Activated CD4-positive, alpha-beta T cell treated with anti-CD3 and anti-CD28 coated beads for 36 hours (primary cell): ENCODE results near the gene ACOXL. TPM values are rescaled to one million over a fixed set of nuclear protein-coding genes. Genes with fewer than 3 reads are reported as not detected.
A peak's percentile ranks its signal among the peaks of the same experiment; 100 is the strongest.

Source experiments
- ATAC-seq: fragments of 200-7000 bp; cut with Tn5 transposase; one replicate; pipeline ENCODE4 v1.10.0; 2021; ENCODE audit warnings: mild to moderate bottlenecking, moderate library complexity
- CTCF ChIA-PET: fragments of 350-600 bp; sonication (Branson Sonifier 250); formaldehyde crosslinking; loops from one replicate; lab custom pipeline; 2021; ENCODE audit warnings: antibody characterized with exemption; lab: Charles Lee
- POLR2A ChIA-PET: fragments of 350-600 bp; sonication (Branson Sonifier 250); formaldehyde crosslinking; loops from one replicate; lab custom pipeline; 2021; ENCODE audit warnings: antibody characterized with exemption, inconsistent platforms; lab: Charles Lee
- DNase-seq: peaks from one replicate; pipeline ENCODE4 v3.0.0-alpha.2; 2020
- H3K27ac Mint-ChIP-seq: one replicate; pipeline ENCODE4 v1.8.0; 2021; ENCODE audit warnings: mixed read lengths
- H3K27me3 Mint-ChIP-seq: one replicate; pipeline ENCODE4 v1.8.0; 2021; ENCODE audit warnings: mixed read lengths
- H3K36me3 Mint-ChIP-seq: one replicate; pipeline ENCODE4 v1.8.0; 2021; ENCODE audit warnings: low read depth, mixed read lengths
- H3K4me1 Mint-ChIP-seq: one replicate; pipeline ENCODE4 v1.8.0; 2021; ENCODE audit warnings: mixed read lengths
- H3K4me3 Mint-ChIP-seq: one replicate; pipeline ENCODE4 v1.8.0; 2021; ENCODE audit warnings: mild to moderate bottlenecking, moderate library complexity, mixed read lengths
- H3K9me3 Mint-ChIP-seq: one replicate; pipeline ENCODE4 v1.8.0; 2021; ENCODE audit warnings: low read depth, mixed read lengths
- intact Hi-C, 2 experiments: fragments of 100-400 bp; cut with DNase I in 1 of 2; cut with micrococcal nuclease in 1 of 2; formaldehyde crosslinking; loops; one replicate each; pipeline versions ENCODE4 v1.14.2 to v1.15.1; 2022 to 2024; cut with DNase I, micrococcal nuclease
- total RNA-seq, 2 experiments: library from RNA; stranded (reverse); gene quantifications; one replicate each; pipeline ENCODE4 v1.2.3, GENCODE V29; 2021

The ACOXL gene
- total RNA-seq, 2 experiments from 2014 or later, result 0.23 TPM; not detected in 1

DNA sequence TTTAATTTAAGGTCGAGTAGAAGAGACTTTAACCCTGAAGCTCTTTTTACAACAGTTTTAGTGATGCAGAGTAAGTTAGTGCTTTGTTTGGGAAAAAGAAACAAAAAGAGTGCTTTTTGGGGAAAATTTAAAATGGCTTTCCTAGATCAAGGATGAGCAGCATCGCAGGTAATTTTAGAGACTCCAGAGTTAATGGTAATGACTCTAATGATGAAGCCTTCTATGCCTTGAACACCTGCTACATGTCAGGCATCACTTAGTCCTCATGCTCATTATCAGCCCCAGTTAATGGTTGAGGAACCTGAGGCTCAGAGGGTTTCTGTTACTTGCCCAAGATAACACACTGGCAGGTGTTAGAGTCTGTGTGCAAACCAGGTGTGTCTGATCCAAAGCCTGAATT is 167.8 kb downstream of the ACOXL start:
- CTCF ChIA-PET, result no interaction called here
- POLR2A ChIA-PET, result no interaction called here

GRCh38 chr2:110903548-110903947 is 171.2 kb downstream of the ACOXL start:
- Mint-ChIP-seq H3K27me3 (peaks cover 12% of the 10 kb centered on the region), H3K36me3 (no peaks in the 10 kb centered on the region), H3K4me3 (no peak overlapping the region), H3K4me1 (peaks cover 4% of the 10 kb centered on the region), H3K27ac (no peak overlapping the region), H3K9me3 (no peaks in the 10 kb centered on the region)
- ATAC-seq (no peak), DNase-seq (no peak)
- intact Hi-C loops, result no loop called here
- ChIA-PET CTCF (interaction anchor here (0.9 to 1.1 kb wide), 3 partner anchors 9 to 213 kb away, joined by 3 read pairs; no protein-coding TSS in a partner anchor), POLR2A (no interaction called here)

More for the DNA sequence above, 167.8 kb downstream of the ACOXL start:
- H3K4me1 Mint-ChIP-seq, result peaks cover 4% of the 10 kb centered on the region
- no peak for DNase-seq
- H3K27ac Mint-ChIP-seq, result no peak overlapping the region
- H3K9me3 Mint-ChIP-seq, result peaks cover 6% of the 10 kb centered on the region
- peaks cover 23% of the 10 kb centered on the region for H3K27me3 Mint-ChIP-seq
- ATAC-seq, result no peak
- no peaks in the 10 kb centered on the region for H3K36me3 Mint-ChIP-seq
- intact Hi-C loops, result no loop called here
- no peak overlapping the region for H3K4me3 Mint-ChIP-seq

DNA sequence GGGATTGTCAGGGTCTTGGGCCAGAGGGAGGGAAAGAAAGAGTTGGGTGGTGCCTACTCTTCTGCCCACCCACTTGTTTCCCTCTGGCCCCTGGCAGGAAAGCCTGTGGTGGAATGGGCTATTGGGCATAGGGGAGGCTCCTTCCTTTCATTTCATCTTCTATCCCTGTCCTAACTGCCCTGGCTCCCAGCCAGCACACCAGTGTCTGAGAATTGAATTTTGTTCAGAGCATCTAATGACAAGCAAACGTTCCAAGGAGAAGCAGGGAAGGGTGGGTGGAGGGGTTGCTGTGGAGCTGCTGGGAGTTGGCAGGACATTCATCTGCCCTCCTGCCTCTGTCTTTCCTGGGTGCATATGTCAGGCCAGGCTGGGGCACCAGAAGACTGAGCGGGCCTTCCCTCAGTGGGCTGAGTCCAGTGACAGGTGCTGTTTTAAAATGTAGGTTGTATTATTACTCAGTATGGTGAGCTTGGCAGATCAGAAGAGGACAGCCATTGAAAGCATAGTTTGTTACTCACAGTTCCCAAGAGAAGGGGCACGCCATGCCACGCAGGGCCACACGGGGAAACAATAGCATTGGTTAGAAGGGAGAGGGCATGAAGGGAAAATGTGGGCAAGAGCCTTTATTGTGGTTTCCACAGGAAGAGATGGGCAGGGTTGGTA is 171.9 kb downstream of the ACOXL start:
- CTCF ChIA-PET, result interaction anchor here (0.7 to 1.1 kb wide), 2 partner anchors 92 to 1897 kb away, joined by 3 to 4 read pairs; no protein-coding TSS in a partner anchor
- H3K27me3 Mint-ChIP-seq, result peaks cover 8% of the 10 kb centered on the region
- peaks cover 4% of the 10 kb centered on the region for H3K4me1 Mint-ChIP-seq
- no peak overlapping the region for H3K27ac Mint-ChIP-seq
- POLR2A ChIA-PET, result no interaction called here
- intact Hi-C loops, result no loop called here
- H3K9me3 Mint-ChIP-seq, result no peaks in the 10 kb centered on the region
- H3K4me3 Mint-ChIP-seq, result no peak overlapping the region
- no peak for ATAC-seq
- DNase-seq, result peak; percentile 10
- H3K36me3 Mint-ChIP-seq, result no peaks in the 10 kb centered on the region

DNA sequence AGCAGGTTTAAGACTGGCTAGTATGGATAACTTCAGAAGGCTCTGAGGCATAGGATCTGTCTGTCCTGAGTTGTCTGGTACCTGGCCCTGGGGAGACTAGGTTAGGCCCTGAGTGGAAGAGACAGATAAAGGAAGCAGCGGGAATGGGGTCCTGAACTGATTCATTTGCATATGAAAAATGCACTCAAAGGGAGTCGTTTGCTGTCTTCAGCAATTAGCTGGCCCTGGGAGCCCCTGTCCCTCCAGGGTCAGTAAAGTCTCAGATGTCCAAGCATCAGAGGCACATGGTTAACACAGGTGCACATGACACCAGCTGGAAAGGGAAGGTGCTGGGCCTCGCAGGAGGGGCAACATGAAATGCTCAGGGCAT is 172.4 kb downstream of the ACOXL start:
- H3K36me3 Mint-ChIP-seq, result no peaks in the 10 kb centered on the region
- no peak overlapping the region for H3K27ac Mint-ChIP-seq
- DNase-seq, result no peak
- ATAC-seq, result no peak
- no peak overlapping the region for H3K4me3 Mint-ChIP-seq
- intact Hi-C loops, result no loop called here
- H3K4me1 Mint-ChIP-seq, result peaks cover 4% of the 10 kb centered on the region
- H3K9me3 Mint-ChIP-seq, result no peaks in the 10 kb centered on the region
- peaks cover 6% of the 10 kb centered on the region for H3K27me3 Mint-ChIP-seq
- ChIA-PET CTCF (interaction anchor here (0.7 to 1.1 kb wide), 2 partner anchors 93 to 1897 kb away, joined by 3 to 4 read pairs; no protein-coding TSS in a partner anchor), POLR2A (no interaction called here)

- Mint-ChIP-seq H3K27ac (no peak overlapping the region), H3K27me3 (peaks cover 6% of the 10 kb centered on the region), H3K4me1 (peaks cover 4% of the 10 kb centered on the region), H3K4me3 (no peak overlapping the region), H3K9me3 (no peaks in the 10 kb centered on the region), H3K36me3 (no peaks in the 10 kb centered on the region)
- POLR2A ChIA-PET, result no interaction called here
- CTCF ChIA-PET, result interaction anchor here (0.7 kb wide), 1 partner anchor 1896 kb away, joined by 4 read pairs; no protein-coding TSS in a partner anchor
- intact Hi-C loops, result no loop called here
- no peak for ATAC-seq
- DNase-seq, result no peak
Observed at GRCh38 chr2:110905217-110905616, 172.8 kb downstream of the ACOXL start.

GRCh38 chr2:110906613-110907298 is 174.4 kb downstream of the ACOXL start:
- POLR2A ChIA-PET, result no interaction called here
- H3K27me3 Mint-ChIP-seq, result peaks cover 13% of the 10 kb centered on the region

GRCh38 chr2:110909501-110909900 is 177.1 kb downstream of the ACOXL start:
- ChIA-PET CTCF (interaction anchor here (1.0 kb wide), 1 partner anchor 153 kb away, joined by 4 read pairs; no protein-coding TSS in a partner anchor), POLR2A (no interaction called here)
- intact Hi-C loops, result no loop called here
- DNase-seq (no peak), ATAC-seq (no peak)
- no peak overlapping the region for H3K27ac Mint-ChIP-seq
- H3K27me3 Mint-ChIP-seq, result peaks cover 22% of the 10 kb centered on the region
- peaks cover 1% of the 10 kb centered on the region for H3K36me3 Mint-ChIP-seq
- peaks cover 18% of the 10 kb centered on the region for H3K9me3 Mint-ChIP-seq
- H3K4me3 Mint-ChIP-seq, result no peak overlapping the region
- peaks cover 2% of the 10 kb centered on the region for H3K4me1 Mint-ChIP-seq

More at GRCh38 chr2:110906613-110907298, 174.4 kb downstream of the ACOXL start:
- Mint-ChIP-seq H3K27ac (no peak overlapping the region), H3K4me3 (no peak overlapping the region), H3K36me3 (no peaks in the 10 kb centered on the region), H3K9me3 (peaks cover 9% of the 10 kb centered on the region), H3K4me1 (peaks cover 4% of the 10 kb centered on the region)
- intact Hi-C loops, result no loop called here
- CTCF ChIA-PET, result no interaction called here
- ATAC-seq (no peak), DNase-seq (no peak)

- peaks cover 1% of the 10 kb centered on the region for H3K36me3 Mint-ChIP-seq
- no peaks in the 10 kb centered on the region for H3K4me1 Mint-ChIP-seq
- CTCF ChIA-PET, result no interaction called here
- ATAC-seq (no peak), DNase-seq (no peak)
- H3K27me3 Mint-ChIP-seq, result peaks cover 21% of the 10 kb centered on the region
- no peak overlapping the region for H3K4me3 Mint-ChIP-seq
- POLR2A ChIA-PET, result no interaction called here
- no peak overlapping the region for H3K27ac Mint-ChIP-seq
- intact Hi-C loops, result no loop called here
- peaks cover 18% of the 10 kb centered on the region for H3K9me3 Mint-ChIP-seq
Observed at GRCh38 chr2:110910423-110910822, 178.1 kb downstream of the ACOXL start.

DNA sequence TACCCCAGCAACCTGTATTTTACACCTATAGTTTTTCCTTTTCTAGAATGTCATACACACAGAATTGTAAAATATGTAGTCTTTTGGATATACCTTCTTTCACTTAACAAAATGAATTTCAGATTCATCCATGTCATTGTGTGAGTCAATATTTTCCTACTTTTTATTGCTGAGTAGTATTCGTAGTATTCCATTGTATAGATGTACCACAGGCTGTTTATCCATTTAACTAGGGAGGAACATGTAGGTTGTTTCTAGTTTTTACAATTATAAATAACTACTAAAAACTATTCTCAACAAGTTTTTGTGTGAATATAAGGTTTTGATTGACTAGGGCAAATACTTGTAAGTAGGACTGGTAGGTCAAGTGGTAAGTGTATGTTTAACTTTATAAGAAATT is 187.4 kb downstream of the ACOXL start:
- intact Hi-C loops, result no loop called here
- Mint-ChIP-seq H3K4me3 (no peak overlapping the region), H3K27me3 (peaks cover 22% of the 10 kb centered on the region), H3K9me3 (peaks cover 3% of the 10 kb centered on the region), H3K4me1 (no peaks in the 10 kb centered on the region), H3K36me3 (no peaks in the 10 kb centered on the region), H3K27ac (no peak overlapping the region)
- DNase-seq, result no peak
- ChIA-PET CTCF (no interaction called here), POLR2A (no interaction called here)
- no peak for ATAC-seq

DNA sequence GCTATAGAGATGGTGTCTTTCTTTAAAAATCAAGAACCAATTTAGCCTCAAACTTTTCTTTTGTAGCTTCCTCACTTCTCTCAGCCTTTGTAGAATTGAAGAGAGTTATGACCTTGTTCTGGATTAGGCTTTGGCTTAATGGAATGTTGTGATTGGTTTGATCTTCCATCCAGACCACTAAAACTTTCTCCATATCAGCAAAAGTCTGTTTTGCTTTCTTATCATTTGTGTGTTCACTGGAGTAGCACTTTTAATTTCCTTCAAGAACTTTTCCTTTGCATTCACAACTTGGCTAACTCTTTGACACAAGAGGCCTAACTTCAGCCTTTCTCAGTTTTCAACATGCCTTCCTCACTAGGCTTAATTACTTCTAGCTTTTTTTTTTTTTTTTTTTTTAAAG is 193.1 kb downstream of the ACOXL start:
- ATAC-seq, result no peak
- H3K27ac Mint-ChIP-seq, result no peak overlapping the region
- no peak for DNase-seq
- peaks cover 9% of the 10 kb centered on the region for H3K27me3 Mint-ChIP-seq
- H3K36me3 Mint-ChIP-seq, result peaks cover 8% of the 10 kb centered on the region
- no peaks in the 10 kb centered on the region for H3K4me1 Mint-ChIP-seq
- H3K4me3 Mint-ChIP-seq, result no peak overlapping the region
- peaks cover 15% of the 10 kb centered on the region for H3K9me3 Mint-ChIP-seq
- intact Hi-C loops, result no loop called here
- CTCF ChIA-PET, result no interaction called here
- POLR2A ChIA-PET, result no interaction called here

- DNase-seq, result no peak
- ChIA-PET CTCF (no interaction called here), POLR2A (no interaction called here)
- Mint-ChIP-seq H3K27ac (no peak overlapping the region), H3K9me3 (peaks cover 20% of the 10 kb centered on the region), H3K27me3 (peaks cover 9% of the 10 kb centered on the region), H3K4me3 (no peak overlapping the region), H3K4me1 (no peaks in the 10 kb centered on the region), H3K36me3 (peaks cover 8% of the 10 kb centered on the region)
- intact Hi-C loops, result no loop called here
- no peak for ATAC-seq
Observed at GRCh38 chr2:110927526-110927925, 195.2 kb downstream of the ACOXL start.

GRCh38 chr2:110929528-110929927 is 197.2 kb downstream of the ACOXL start:
- peaks cover 10% of the 10 kb centered on the region for H3K27me3 Mint-ChIP-seq
- CTCF ChIA-PET, result no interaction called here
- POLR2A ChIA-PET, result no interaction called here
- H3K4me3 Mint-ChIP-seq, result no peak overlapping the region
- H3K36me3 Mint-ChIP-seq, result peaks cover 8% of the 10 kb centered on the region
- intact Hi-C loops, result no loop called here
- no peak overlapping the region for H3K27ac Mint-ChIP-seq
- H3K4me1 Mint-ChIP-seq, result no peaks in the 10 kb centered on the region
- ATAC-seq (no peak), DNase-seq (no peak)
- peaks cover 20% of the 10 kb centered on the region for H3K9me3 Mint-ChIP-seq
